Neural cell (in vitro differentiated cells): ENCODE data around the gene AHCYL1. TPM values are rescaled to one million over a fixed set of nuclear protein-coding genes. Genes with fewer than 3 reads are reported as not detected.

Experiments
- H2AFZ ChIP-seq: fragments of 200-600, 300-800 bp; sonication (generic), shearing (Covaris generic); 2 replicates; pipeline ENCODE4 v1.6.0; 2014; ENCODE audit warnings: low read depth, mild to moderate bottlenecking, antibody characterized with exemption, low read length, moderate library complexity
- H3F3A ChIP-seq: fragments of 200-600 bp; shearing (Covaris generic); 2 replicates; pipeline ENCODE4 v1.6.1; 2016; ENCODE audit warnings: mild to moderate bottlenecking, moderate library complexity, mixed read lengths, antibody characterized with exemption, low read length; ENCODE audit not compliant: insufficient read depth, poor library complexity, severe bottlenecking
- H3K27ac ChIP-seq: fragments of 200-600, 300-800 bp; sonication (generic), shearing (Covaris generic); 2 replicates; pipeline ENCODE4 v1.5.1; 2014; ENCODE audit warnings: mild to moderate bottlenecking, low read length, moderate library complexity
- H3K27me3 ChIP-seq: fragments of 300-800, 200-600 bp; sonication (generic), shearing (Covaris generic); 2 replicates; pipeline ENCODE4 v1.6.0; 2014; ENCODE audit warnings: mild to moderate bottlenecking, low read depth, low read length, moderate library complexity; ENCODE audit not compliant: insufficient read depth
- H3K36me3 ChIP-seq: fragments of 300-800, 200-600 bp; sonication (generic), shearing (Covaris generic); 2 replicates; pipeline ENCODE4 v1.5.1; 2014; ENCODE audit warnings: mild to moderate bottlenecking, antibody characterized with exemption, low read length, moderate library complexity; ENCODE audit not compliant: insufficient read depth
- H3K4me2 ChIP-seq: fragments of 300-800, 200-600 bp; sonication (generic), shearing (Covaris generic); 2 replicates; pipeline ENCODE4 v1.6.0; 2014; ENCODE audit warnings: mild to moderate bottlenecking, low read length
- H3K4me3 ChIP-seq: fragments of 300-800, 200-600 bp; sonication (generic), shearing (Covaris generic); 2 replicates; pipeline ENCODE4 v1.5.1; 2014; ENCODE audit warnings: mild to moderate bottlenecking, low read length, moderate library complexity
- H3K79me2 ChIP-seq: fragments of 200-600 bp; shearing (Covaris generic); replicated peaks from 2 replicates; pipeline ENCODE4 v1.6.0; 2014; ENCODE audit warnings: mild to moderate bottlenecking, low read length, moderate library complexity; ENCODE audit not compliant: insufficient read depth
- H3K9ac ChIP-seq: fragments of 300-800, 200-600 bp; sonication (generic), shearing (Covaris generic); 2 replicates; pipeline ENCODE4 v1.6.1; 2016; ENCODE audit warnings: mild to moderate bottlenecking, low read length, mixed read lengths
- H3K9me2 ChIP-seq: fragments of 200-600 bp; shearing (Covaris generic); 2 replicates; pipeline ENCODE4 v1.6.1; 2016; ENCODE audit warnings: mild to moderate bottlenecking, low read length, mixed read lengths; ENCODE audit not compliant: insufficient read depth
- H3K9me3 ChIP-seq: fragments of 200-600, 300-800 bp; sonication (generic), shearing (Covaris generic); 2 replicates; pipeline ENCODE4 v1.6.1; 2016; ENCODE audit warnings: mild to moderate bottlenecking, mixed run types, low read length, moderate library complexity, mixed read lengths
- H4K20me1 ChIP-seq: fragments of 200-600 bp; shearing (Covaris generic); 2 replicates; pipeline ENCODE4 v1.6.1; 2016; ENCODE audit warnings: mild to moderate bottlenecking, mixed run types; ENCODE audit not compliant: insufficient read depth
- CTCF ChIP-seq: fragments of 450-650 bp; IDR thresholded peaks from 2 replicates; pipeline ENCODE4 v1.5.1; 2014; ENCODE audit warnings: antibody characterized with exemption, mild to moderate bottlenecking, moderate library complexity; ENCODE audit not compliant: poor library complexity, severe bottlenecking
- EP300 ChIP-seq: fragments of 450-650 bp; conservative IDR thresholded peaks from 2 replicates; pipeline ENCODE4 v1.6.1; 2014; ENCODE audit warnings: antibody characterized with exemption, mild to moderate bottlenecking, moderate library complexity; ENCODE audit not compliant: poor library complexity, severe bottlenecking
- EZH2 ChIP-seq: fragments of 200-600, 300-800 bp; shearing (Covaris generic), sonication (generic); IDR thresholded peaks from 2 replicates; pipeline ENCODE4 v1.6.1; 2014; ENCODE audit warnings: antibody characterized with exemption, low read length, borderline replicate concordance, mild to moderate bottlenecking; ENCODE audit not compliant: insufficient read depth, poor library complexity, severe bottlenecking
- MXI1 ChIP-seq: fragments of 450-650 bp; conservative IDR thresholded peaks from 2 replicates; pipeline ENCODE4 v1.6.1; 2014; ENCODE audit warnings: antibody characterized with exemption, mild to moderate bottlenecking; ENCODE audit not compliant: poor library complexity, severe bottlenecking
- POLR2AphosphoS5 ChIP-seq: IDR thresholded peaks from 2 replicates; pipeline ENCODE4 v1.6.1; 2012
- RAD21 ChIP-seq: fragments of 450-650 bp; conservative IDR thresholded peaks from 2 replicates; pipeline ENCODE4 v1.6.1; 2014; ENCODE audit warnings: antibody characterized with exemption, mild to moderate bottlenecking, moderate library complexity
- SMC3 ChIP-seq: fragments of 450-650 bp; conservative IDR thresholded peaks from 2 replicates; pipeline ENCODE4 v1.6.1; 2014; ENCODE audit warnings: antibody characterized with exemption, mild to moderate bottlenecking, moderate library complexity; ENCODE audit not compliant: poor library complexity
- TAF1 ChIP-seq: IDR thresholded peaks from 2 replicates; pipeline ENCODE4 v1.6.1; 2012; ENCODE audit warnings: low read depth
- polyA plus RNA-seq: library from polyadenylated mRNA; depleted of rRNA; stranded (reverse); fragments of >200 nt; gene quantifications from 2 replicates; pipeline ENCODE4 v1.2.3, GENCODE V29; 2014
- TF ChIP-seq, protein P1 (sequence below): IDR thresholded peaks from 2 replicates; pipeline ENCODE4 v1.6.1; 2012; ENCODE audit warnings: borderline replicate concordance

Gene AHCYL1
- polyA plus RNA-seq, 1 donor from 2014 or later, result 48.7 TPM

DNA sequence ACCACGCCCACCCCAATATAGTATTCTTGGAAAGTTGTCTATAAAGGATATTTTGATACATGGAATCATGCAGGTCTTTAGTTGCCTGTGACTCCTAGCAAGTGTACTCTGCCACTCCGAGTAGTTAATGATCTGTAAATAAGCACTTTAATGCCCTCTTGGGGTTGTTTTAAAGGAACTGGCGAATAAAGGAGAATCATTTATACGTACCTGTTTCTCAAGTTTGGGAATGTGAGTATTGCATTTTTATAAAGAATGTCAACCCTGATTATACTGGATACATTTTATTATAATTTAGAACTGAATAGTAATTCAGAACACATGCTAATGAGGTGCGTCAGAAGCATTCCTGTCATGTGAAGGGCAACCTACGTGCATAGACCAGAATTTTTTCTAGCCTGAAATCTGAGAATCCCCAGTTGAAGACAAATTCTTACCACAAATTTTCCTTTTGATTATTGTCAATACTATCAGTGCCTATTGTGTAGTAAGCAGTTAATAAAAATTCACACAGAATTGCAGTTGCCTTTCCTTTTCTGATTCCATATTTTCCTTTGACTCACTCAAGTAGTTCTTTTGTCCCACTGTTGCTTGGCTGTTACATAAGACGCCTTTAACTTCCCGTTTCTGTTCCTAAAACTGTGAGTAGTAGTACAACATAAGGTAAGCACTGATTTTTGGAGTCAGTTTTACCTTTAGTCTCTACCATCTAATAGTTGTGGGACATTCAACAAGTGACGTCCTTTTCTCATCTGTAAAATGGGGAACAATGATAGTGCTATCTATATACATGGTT lies 5.1 kb downstream of the AHCYL1 start:
- Histone ChIP-seq H3K27me3 (no peaks in the 10 kb centered on the region), H3K4me3 (no peak overlapping the region), H3K36me3 (peaks cover 5% of the 10 kb centered on the region), H3K9ac (no peak overlapping the region), H2AFZ (no peak overlapping the region), H3K79me2 (peaks cover 77% of the 10 kb centered on the region), H3K4me2 (no peak overlapping the region), H3K27ac (no peak overlapping the region), H4K20me1 (no peaks in the 10 kb centered on the region), H3K9me2 (no peaks in the 10 kb centered on the region), H3K9me3 (no peaks in the 10 kb centered on the region), H3F3A (no peaks in the 10 kb centered on the region)
- TF ChIP-seq EP300, result no peak
- no peak for TF ChIP-seq RAD21
- TF ChIP-seq MXI1, result no peak
- TF ChIP-seq, protein P1, sequence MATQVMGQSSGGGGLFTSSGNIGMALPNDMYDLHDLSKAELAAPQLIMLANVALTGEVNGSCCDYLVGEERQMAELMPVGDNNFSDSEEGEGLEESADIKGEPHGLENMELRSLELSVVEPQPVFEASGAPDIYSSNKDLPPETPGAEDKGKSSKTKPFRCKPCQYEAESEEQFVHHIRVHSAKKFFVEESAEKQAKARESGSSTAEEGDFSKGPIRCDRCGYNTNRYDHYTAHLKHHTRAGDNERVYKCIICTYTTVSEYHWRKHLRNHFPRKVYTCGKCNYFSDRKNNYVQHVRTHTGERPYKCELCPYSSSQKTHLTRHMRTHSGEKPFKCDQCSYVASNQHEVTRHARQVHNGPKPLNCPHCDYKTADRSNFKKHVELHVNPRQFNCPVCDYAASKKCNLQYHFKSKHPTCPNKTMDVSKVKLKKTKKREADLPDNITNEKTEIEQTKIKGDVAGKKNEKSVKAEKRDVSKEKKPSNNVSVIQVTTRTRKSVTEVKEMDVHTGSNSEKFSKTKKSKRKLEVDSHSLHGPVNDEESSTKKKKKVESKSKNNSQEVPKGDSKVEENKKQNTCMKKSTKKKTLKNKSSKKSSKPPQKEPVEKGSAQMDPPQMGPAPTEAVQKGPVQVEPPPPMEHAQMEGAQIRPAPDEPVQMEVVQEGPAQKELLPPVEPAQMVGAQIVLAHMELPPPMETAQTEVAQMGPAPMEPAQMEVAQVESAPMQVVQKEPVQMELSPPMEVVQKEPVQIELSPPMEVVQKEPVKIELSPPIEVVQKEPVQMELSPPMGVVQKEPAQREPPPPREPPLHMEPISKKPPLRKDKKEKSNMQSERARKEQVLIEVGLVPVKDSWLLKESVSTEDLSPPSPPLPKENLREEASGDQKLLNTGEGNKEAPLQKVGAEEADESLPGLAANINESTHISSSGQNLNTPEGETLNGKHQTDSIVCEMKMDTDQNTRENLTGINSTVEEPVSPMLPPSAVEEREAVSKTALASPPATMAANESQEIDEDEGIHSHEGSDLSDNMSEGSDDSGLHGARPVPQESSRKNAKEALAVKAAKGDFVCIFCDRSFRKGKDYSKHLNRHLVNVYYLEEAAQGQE, result no peak
- no peak for TF ChIP-seq SMC3

DNA sequence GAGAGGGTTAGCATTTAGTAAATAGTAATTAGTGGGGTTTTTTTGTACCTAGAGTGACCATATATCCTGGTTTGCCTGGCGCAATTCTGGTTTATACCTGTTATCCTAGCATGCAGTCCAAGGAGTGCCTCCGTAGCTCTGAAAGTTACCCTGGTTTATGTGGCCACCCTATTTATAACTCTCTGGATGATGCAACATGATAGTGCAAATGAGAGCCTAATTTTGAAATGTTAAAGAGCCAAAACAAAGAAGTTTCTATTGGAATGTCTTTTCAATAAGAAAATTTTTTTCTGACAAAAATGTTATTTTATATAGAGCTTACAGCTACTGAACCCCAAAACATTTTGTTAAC lies 5.7 kb downstream of the AHCYL1 start:
- Histone ChIP-seq H3K27ac (no peak overlapping the region), H2AFZ (no peak overlapping the region), H3K4me3 (no peak overlapping the region), H4K20me1 (no peaks in the 10 kb centered on the region), H3K79me2 (peaks cover 77% of the 10 kb centered on the region), H3K4me2 (no peak overlapping the region), H3K27me3 (no peaks in the 10 kb centered on the region), H3K9ac (no peak overlapping the region), H3K36me3 (peaks cover 5% of the 10 kb centered on the region), H3K9me2 (no peaks in the 10 kb centered on the region), H3F3A (no peaks in the 10 kb centered on the region), H3K9me3 (no peaks in the 10 kb centered on the region)
- TF ChIP-seq MXI1 (no peak), TAF1 (no peak), EZH2 (no peak), EP300 (no peak), POLR2AphosphoS5 (no peak), RAD21 (no peak), SMC3 (no peak), CTCF (no peak)
- TF ChIP-seq, protein P1, result no peak
